Measurements from ENCODE around the gene CYS1. TPM values are rescaled to one million over a fixed set of nuclear protein-coding genes. Genes with fewer than 3 reads are reported as not detected.

Gene CYS1
- total and polyA plus RNA-seq, 2 of the 8 experiments (the other 6 are each of a cell fraction or from before 2014, with no cell fraction given): 0.09 to 0.13 TPM

GRCh38 chr2:10064932-10065772, 15.1 kb downstream of the CYS1 start:
- Histone ChIP-seq H4K20me1 (replicated peaks in 1 of 2; ENCODE audit: control insufficient read depth in 1 of 2, insufficient read depth in 2 of 2, low read length in 2 of 2) (no peaks in the 10 kb centered on the region), H3K4me1 (replicated peaks in 1 of 4; ENCODE audit: control insufficient read depth in 3 of 4, insufficient read depth in 4 of 4, low read length in 3 of 4) (peaks cover 0 to 7% (median 0%) of the 10 kb centered on the region in 4 experiments; a peak in 1 of 7 replicates), H2BK12ac (ENCODE audit: low read depth, low read length) (no peak overlapping the region), H3K14ac (ENCODE audit: insufficient read length) (no peak overlapping the region), H3K79me1 (ENCODE audit: low read depth, low read length) (no peaks in the 10 kb centered on the region), H2AFZ (ENCODE audit: low read length) (no peak overlapping the region), H2BK5ac (ENCODE audit: low read depth, low read length) (no peak overlapping the region; the same call in 1 of the 2 replicates), H2BK120ac (replicated peaks; ENCODE audit: low read depth, low read length) (no peak overlapping the region), H3K36me3 (ENCODE audit: control insufficient read depth in 2 of 4, insufficient read depth in 4 of 4, low read length in 3 of 4) (no peaks in the 10 kb centered on the region), H2BK15ac (ENCODE audit: low read length) (no peak overlapping the region), H3K18ac (ENCODE audit: extremely low read depth, low read length) (no peak overlapping the region), H2BK20ac (ENCODE audit: low read length) (no peak overlapping the region), H3K23ac (ENCODE audit: insufficient read length) (no peak overlapping the region), H3K23me2 (ENCODE audit: low read depth, low read length) (0 out of 2 replicates have a peak, but pooled peaks cover 2% of the 10 kb centered on the region), H2AK5ac (ENCODE audit: low read depth, low read length) (no peak overlapping the region), H3K56ac (replicated peaks; ENCODE audit: insufficient read length, low read depth, low read length) (no peak overlapping the region), H3K4me3 (ENCODE audit: extremely low read depth in 1 of 4, insufficient read depth in 2 of 4, low read depth in 3 of 4, low read length in 4 of 4) (no peak overlapping the region), H3K9me3 (ENCODE audit: insufficient read depth in 2 of 2, low read depth in 1 of 2, low read length in 1 of 2) (no peaks in the 10 kb centered on the region), H3K4me2 (ENCODE audit: insufficient read depth in 1 of 2, low read depth in 2 of 2, low read length in 2 of 2) (no peak overlapping the region), H4K8ac (ENCODE audit: extremely low read depth, insufficient read depth, low read length) (no peak overlapping the region; the same call in 1 of the 2 replicates), H3K4ac (replicated peaks; ENCODE audit: insufficient read length, low read depth, low read length) (no peak overlapping the region), H3K27me3 (replicated peaks in 1 of 4; ENCODE audit: control insufficient read depth in 3 of 4, extremely low read depth in 1 of 4, insufficient read depth in 3 of 4, low read length in 3 of 4) (no peaks in the 10 kb centered on the region), H4K91ac (replicated peaks; ENCODE audit: insufficient read length, low read length) (no peak overlapping the region), H3K79me2 (ENCODE audit: control insufficient read depth in 1 of 2, insufficient read depth in 2 of 2, low read length in 2 of 2) (no peaks in the 10 kb centered on the region), H3K27ac (ENCODE audit: low read depth, low read length) (no peak overlapping the region), H3K9ac (replicated peaks in 1 of 4; ENCODE audit: extremely low read depth in 1 of 4, low read depth in 3 of 4, low read length in 3 of 4) (no peak overlapping the region), H4K5ac (ENCODE audit: insufficient read length, low read depth, low read length) (no peak overlapping the region)
- 80% methylated on average over 18 of the region's 18 CpGs; no CpG with 5 or more reads in 1 of the 2 experiments for WGBS, 2 experiments (ENCODE audit: extremely low coverage in 1 of 2, insufficient coverage in 1 of 2, insufficient read length in 1 of 2, insufficient replicate concordance in 2 of 2, low coverage in 1 of 2, low lambda C conversion rate in 2 of 2, missing lambda C conversion rate in 1 of 2)
- no peak for DNase-seq (ENCODE audit: low read depth in 1 of 2, low spot score in 2 of 2)
- CTCF ChIA-PET (ENCODE audit: partially characterized antibody): interaction anchor here (0.5 to 20.0 kb wide), 7 partner anchors 8 to 266 kb away, joined by 3 to 429 read pairs (median 6); no protein-coding TSS in a partner anchor
- TF ChIP-seq CHD1 (IDR thresholded peaks at IDR 0.05; ENCODE audit: low read depth, low read length) (no peak), SP4 (IDR thresholded peaks at IDR 0.05; ENCODE audit: low read length) (no peak), FOSL1 (IDR thresholded peaks at IDR 0.05; ENCODE audit: insufficient read depth, low read depth, low read length) (no peak), MAX (IDR thresholded peaks at IDR 0.05) (no peak), CBX5 (IDR thresholded peaks at IDR 0.05; ENCODE audit: low read depth, low read length) (no peak)
- no peak for FAIRE-seq
- POLR2A ChIA-PET (ENCODE audit: partially characterized antibody): interaction anchor here (1.1 kb wide), 1 partner anchor 18 kb away, joined by 3 read pairs; no protein-coding TSS in a partner anchor

All from H1 (cell line).